ENCODE results near the gene TMEM17.

The TMEM17 gene

DNA sequence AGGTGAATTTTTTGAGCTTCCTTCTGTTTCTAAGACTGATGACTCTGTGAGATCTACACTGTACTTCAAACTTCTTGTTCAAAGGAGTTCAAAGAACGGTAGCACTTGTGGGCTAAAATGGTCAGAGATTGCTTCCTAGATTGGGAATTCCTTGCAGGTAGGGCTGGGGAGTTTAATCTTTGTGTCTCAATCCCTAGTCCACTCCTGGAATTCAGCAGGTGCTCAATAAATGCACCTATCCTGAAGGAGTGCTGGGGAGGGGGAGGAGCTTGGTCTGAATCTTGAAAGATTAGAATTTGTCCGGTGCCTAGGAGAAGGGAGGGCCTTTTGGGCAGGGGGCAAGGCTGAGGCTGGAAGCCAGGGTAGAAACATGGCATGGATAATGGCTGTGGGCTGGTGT, 34.6 kb downstream of the TMEM17 start:
- no peak for DNase-seq

DNA sequence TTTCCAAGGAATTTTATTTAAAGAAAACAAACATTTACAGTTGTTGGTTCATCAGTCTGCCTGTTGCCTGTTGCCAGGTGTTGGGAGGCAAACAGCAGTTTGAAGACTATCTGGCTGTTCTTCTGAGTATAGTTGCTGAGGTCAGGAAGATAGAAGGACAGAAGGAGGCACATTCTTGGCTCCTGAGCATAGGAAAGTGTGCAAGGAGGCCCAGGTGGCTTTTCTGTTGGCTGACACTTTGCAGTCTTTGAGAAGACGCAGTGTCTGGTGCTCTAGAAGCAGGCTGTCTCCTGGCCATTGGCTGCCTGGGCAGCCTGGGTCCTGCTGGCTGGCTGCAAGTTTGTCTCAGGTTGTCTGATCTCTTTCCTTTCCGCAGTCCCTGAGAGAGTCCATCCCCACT, 36.4 kb downstream of the TMEM17 start:
- no peak for DNase-seq

DNA sequence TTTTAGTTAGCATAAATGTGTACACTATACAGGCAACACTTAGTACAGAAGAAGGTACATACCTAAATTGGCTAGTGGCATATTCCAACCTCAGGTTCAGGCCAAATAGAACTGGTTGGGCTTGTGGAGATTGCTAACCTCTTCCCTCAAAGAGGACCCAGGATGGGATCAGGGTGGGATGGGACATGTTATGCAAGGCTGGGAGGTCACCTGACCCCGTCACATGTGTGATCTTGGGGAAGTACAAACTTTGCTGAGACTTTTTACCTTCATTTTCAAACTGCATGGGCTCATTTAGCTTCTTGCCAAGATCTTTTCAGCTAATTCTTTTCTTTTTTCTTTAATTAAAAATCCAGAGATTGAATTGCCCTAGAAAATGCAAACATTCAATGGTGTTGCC, 36.9 kb downstream of the TMEM17 start:
- no peak for DNase-seq

DNA sequence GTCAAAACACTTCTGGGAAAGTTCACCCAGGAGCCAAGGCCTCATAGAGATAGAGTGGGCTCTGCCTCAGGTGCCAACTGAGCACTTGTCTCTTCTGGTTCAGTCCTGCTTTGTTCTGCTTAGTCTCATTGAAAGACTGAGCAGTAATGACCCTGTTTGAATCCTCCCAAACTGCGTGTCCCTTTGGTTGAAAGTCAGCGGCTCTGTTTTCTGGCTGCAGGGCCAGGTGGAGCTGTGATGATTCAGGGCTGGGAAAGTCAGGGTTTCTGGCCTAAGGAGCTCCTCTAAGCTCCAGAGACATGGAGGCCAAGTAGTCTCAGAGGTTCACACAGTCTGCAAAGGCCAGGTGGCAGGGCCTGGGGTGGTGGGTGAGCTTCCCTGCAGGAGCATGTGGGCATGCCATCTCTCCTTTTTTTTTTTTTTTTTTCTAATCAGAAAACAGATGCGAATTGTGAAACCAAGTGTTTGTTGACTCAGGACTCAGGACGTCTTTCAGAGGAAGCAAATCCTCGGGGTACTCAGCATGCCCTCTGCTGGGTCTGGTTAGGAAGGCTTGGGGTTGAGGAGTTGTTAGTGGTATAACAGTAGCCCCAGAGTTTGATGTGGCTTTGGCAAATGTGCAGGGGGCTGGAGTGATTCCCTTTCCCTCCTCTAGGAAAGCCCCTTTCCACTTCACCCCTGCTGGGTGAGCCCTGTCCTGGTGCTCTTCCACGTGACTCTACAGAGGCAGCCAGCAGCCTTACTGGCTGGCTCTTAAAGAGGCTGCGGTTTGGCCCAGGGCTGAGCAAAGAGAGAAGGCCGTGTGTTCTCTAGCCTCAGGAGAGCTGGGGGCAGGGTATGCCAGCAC, 38.3 kb downstream of the TMEM17 start:
- no peak for DNase-seq

DNA sequence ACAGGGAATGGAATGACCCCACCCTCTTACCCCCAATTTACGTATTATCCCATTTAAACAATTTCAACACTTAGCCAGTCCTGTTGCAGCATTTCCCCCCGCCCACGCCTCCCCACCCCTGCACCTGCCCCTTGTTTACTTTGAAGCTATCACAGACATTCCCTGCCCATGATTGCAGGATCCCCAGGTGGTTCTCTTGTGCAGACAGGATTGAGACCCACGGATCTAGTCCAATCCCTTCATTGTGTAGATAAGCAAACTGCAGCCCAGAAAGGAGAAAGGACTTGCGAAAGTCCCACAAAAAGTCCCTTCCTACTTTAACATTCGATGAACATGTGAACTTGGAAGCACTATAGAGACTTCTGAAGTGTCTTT, 38.9 kb downstream of the TMEM17 start:
- no peak for DNase-seq

DNA sequence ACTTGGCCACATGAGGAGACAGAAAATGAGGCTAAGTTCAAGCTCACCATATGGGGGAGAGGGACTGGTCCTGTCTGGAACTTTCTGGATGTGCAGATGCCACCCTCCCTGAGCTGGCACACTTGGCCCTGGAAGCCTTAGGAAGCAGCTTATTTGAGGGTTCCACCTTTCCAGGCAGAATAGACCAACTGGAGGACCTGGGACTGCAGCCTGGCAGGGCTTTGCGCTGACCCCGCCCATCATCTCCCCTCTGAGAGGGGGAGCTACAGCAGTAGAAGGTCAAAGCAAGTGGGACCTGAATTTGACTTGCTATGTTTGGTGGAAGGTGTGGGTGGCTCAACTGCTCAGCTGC, 39.5 kb downstream of the TMEM17 start:
- DNase-seq = no peak

DNA sequence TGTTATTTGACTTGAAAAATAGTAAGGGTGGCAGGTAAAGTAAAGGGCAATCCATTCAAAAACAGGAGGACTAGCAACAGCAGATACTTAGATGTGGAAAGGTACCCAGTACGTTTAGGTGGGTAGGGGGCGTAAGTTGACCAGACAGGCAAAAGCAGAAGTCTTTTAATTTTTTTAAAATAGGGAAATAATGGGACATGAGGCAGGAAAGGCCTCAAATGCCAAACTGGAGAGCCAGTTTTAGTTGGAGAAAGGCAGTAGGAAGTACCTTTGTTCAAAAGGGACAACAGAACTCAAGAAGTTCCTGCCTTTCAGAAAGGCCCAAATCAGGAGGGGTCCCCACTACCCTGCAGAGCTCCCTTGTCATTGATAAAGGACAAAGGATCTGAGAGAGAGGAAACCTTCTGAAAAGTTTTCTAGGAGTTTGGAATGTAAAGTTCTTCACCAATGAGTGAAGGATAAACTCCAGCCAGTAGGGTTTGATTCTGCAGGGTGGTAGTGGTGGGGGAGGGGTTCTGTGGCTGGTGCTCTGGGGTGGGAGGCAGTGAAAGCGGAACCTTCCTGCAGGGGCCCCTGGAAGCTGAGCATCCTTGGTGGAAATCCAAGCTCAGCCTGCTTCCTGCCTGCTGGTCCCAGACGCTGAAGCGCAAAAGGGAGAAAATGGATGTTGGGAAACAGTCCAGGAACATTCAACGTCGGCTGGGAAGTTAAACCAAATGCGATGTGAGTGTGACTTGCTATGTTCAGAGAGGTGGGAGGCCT, 40.1 kb downstream of the TMEM17 start:
- DNase-seq = peak in 1 of 2 experiments; percentile 5

DNA sequence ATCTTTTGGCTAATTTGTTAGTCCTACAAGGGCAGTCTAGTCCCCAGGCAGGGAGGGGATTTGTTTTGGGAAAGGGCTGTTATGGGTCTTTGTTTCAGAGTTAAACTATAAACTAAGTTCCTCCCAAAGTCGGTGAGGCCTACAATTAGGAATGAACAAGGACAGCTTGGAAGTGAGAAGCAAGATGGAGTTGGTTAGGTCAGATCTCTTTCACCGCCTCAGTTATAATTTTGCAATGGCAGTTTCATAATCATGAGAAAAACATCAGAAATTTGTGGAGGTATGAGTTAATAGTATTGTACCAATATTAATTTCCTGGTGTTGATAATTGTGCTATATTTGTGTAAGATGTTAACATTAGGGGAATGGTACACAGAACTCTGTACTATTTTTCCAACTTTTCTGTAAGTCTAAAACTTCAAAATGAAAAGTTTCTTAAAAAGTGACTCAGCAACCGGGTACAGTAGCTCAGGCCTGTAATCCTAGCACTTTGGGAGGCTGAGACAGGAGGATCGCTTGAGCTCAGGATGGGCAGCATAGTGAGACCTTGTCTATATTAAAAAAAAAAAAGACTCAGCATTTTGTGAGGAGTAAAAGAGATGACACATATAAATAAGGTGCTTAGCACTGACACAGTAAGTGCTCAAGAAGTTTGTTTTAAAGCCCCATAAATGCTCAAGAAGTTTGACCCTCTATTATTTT, 40.8 kb downstream of the TMEM17 start:
- no peak for DNase-seq

DNA sequence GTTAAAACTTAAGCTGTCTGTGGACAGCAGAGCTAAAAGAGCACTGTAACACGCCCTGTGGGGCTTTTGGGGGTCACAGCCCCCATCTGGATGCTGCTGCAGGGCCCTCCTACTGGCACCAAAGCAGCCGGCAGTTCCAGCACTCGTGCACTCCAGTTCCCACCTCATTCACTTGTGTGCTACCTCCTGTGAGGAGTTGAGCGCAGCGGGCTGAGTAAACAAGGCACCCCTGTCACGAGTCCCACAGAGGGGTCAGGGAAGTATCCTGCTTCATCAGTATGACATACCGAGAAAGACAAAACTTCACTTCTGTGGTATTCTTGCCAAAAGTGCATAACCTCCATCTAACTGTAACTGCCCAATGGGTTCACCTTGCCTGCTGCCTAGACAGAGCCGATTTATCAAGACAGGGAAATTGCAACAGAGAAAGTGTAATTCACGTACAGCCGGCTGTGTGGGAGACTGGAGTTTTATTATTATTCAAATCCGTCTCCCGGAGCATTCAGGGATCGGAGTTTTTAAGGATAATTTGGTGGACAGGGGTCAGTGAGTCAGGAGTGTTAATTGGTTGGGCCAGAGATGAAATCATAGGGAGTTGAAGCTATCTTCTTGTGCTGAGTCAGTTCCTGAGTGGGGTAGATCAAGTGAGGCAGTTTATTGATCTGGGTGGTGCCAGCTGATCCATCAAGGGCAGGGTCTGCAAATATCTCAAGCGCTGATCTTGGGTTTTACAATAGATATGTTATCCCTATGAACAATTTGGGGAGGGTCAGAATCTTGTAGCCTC, 41.6 kb downstream of the TMEM17 start:
- DNase-seq = no peak

DNA sequence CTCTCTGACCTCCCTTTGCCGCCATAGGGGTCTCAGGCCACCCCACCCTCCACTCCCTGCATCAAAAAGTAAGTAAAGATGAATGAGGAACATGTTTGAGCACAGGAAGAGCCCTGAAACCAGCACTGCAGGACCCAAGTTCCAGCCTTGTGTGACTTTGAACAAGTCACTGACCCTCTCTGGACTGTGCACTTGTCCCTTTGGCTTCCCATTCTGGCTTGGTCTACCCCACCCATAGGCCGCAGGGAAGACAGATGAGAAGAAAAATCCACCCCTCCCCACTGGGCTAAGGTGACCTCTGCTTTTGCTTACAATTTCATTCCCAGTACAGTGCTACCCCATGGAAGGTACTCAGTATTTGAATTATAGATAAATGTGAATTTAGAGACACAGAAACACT, 43.8 kb downstream of the TMEM17 start:
- no peak for DNase-seq

DNA sequence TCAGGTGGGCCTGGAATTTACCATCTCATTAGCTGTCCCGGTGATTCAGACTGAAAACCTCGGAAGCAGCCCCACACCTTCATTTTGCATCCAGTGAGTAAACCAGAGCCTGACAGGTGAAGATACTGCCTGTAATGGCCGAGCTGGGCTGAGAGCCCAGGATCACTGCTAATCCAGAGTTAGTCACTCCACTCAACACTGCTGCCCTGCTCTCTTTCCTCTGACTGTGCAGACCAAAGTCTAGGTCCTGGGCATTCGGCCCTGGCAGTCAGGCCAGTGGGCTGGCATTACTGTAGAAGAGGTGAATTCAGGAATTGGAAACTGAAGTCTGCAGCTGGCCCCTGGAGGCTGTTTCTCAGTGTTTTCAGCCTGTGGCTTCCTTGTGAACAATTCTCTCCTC, 44.3 kb downstream of the TMEM17 start:
- DNase-seq = no peak

DNA sequence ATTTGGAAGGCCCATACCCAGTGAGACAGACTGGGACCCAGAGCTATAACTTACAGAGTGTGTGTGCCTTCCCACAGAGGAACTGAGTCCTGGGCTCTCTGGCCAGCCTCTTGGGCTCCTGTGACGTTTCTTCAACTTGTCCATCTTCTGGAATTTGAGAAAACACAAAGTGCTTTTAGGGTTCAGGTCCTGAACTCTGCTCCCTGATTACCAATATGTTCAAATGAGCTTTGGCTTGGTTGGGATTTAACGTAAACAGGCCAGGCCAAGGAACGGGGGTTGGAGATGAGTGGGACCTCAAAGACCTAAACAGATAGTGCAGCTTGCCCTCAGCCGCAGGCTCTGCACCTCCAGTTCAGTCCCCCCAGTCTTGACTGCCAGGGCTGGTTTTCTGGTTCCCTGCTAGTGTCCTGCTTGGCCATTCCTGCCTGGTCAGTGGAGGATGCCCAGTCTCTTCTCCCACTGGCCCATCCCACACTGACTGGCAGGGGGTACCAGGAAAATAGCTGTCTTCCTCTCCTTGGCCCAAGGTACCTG, 44.9 kb downstream of the TMEM17 start:
- DNase-seq = no peak

DNA sequence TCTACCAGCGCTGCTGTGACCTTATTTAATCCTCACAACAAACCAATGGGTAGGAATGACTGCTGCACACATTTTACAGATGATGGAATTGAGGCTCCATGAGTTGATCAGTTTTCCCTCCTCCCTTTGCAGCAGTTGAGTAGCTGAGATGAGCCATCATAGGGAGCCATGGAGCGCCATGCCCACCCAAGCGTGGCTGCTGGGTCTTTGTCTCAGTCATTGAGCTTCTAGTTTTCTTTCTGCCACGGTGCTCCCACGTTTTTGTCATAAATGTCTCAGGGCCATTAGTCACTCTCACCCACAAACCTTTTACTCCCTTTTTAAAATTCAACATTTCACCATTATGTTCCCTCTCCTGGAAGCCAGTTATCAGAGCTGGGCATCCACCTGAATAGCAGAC, 45.8 kb downstream of the TMEM17 start:
- DNase-seq = no peak

DNA sequence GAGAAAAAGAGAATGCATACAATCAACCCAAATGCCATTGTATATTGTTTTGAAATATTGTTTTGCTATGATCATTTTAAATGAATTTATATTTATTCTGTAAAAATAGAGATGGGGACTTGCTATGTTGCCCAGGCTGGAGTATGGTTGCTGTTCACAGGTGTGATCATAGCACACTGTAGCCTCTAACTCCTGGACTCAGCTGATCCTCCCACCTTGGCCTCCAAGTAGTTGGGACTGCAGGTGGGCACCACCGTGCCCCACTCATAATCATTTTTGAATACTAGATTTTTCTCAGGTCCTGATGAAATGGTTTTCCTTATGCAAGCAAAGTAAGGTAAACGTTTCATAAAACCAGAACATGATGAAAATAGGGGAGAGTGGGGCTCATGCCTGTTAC, 46.3 kb downstream of the TMEM17 start:
- DNase-seq = no peak

DNA sequence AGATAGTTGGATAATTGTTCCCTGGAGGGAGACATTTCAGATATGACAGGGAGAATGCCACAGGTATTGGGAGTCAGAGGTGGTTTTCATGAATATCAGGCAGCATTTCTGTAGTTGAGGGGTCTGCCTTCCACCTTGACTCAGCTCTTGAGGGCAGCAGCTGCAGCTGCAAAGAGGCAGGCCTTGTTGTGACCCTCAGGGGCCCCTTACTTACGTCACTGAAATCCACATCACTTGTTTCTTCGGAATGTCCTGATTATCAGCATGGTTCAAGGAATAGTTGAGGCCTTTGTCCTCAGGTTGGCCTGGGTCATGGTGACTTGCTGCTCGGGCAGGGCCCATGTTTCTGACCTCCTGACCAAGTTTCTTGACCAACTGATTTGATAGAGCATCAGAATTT, 46.9 kb downstream of the TMEM17 start:
- DNase-seq = no peak

DNA sequence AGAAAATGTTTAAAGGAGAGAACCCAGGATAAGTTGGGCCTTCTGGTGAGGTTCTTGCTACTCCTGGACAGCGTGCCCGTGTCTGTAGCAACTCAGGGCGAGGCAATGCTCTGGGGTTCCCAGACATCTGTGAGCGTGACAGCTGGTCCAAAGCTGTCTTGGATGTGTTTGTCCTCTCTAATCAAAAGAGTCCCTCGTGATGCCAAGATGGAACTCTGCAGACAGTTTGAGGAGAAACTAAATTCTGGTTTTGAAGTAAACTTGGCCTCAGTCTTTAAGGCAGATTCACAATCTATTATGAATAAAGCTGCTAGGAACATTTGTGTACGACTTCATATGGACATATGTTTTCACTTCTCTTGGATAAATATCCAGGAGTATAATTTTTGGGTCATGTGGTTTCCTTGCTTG, 47.3 kb downstream of the TMEM17 start:
- no peak for DNase-seq

DNA sequence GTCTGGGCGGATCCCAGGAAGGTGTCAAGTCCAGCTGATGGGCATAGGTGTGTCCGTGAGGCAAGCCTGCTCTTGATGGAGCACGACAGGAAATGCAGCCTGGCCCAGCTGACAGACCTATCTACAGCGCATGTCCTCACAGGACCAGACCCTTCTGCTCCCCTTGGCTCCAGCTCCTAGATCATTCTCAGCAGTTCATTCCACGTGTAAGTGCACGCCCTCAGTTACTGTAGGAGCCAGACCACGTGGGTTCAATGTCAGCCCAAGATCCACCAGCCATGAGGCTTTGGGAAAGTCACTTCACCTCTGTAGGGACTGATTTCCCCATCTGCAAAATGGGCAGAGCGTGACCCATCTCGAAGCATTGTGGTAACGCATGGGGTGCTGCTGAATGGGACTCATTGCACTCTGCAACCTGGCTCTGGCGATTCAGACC, 47.8 kb downstream of the TMEM17 start:
- no peak for DNase-seq

DNA sequence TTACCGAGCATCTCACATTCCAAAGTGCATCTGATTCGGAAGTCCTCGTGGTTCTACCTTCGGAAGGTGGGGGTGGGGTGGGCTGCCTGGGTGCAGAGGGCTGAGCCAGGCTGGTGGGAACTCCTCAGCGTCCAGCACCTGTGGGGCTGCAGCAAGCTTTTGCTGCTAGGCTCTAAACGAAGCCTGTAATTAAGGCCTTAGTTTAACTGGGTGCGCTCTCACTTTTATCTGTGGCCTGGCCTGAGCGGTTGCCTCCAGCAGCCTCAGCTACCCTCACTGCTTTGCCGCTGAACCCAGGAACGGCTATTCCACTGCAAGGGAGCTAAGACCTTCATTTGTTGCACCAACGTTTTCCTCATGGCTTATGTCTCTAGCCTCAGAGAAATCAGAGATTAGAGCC, 48.4 kb downstream of the TMEM17 start:
- no peak for DNase-seq

DNA sequence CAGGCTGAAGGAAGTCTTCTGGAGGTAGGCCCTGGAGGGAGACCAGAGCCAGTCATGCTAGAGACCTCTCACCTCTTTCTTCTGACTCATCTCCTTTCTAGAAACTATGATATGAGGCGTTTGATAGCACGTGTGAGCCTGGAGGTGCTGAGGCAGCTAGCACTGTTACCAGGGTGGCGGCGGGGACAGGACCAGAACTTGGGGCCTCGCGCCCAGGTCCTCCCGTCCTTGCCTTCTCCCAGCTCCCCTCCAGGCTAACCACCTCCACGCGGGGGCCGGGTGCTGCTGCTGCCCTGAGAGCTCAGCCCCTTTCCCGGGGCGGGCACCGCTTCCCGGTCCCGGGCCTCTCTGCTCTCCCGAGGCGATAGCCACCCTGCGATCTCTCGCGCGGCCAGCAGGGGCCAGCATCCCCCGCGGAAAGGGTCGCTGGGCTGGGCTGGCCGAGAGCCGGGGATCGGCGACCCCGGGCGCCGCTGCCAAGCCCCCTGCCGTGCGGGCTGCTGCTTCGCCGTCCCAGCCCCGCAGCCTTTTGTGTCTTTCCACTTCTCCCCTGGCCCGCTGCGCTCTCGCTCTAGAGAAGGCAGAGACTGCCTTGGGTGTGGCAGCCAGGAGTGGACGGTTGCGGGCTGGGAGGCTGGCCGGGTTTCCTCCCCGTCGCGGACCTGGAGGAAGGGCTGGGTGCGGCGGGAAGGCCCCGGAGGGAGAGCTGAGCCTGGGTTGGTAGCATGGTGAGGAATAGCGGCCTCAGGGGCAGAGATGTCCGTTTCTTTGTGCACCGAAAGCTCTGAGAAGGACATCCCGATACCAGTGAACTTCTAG, 49.1 kb downstream of the TMEM17 start:
- DNase-seq = peak; percentile 59 to 60

DNA sequence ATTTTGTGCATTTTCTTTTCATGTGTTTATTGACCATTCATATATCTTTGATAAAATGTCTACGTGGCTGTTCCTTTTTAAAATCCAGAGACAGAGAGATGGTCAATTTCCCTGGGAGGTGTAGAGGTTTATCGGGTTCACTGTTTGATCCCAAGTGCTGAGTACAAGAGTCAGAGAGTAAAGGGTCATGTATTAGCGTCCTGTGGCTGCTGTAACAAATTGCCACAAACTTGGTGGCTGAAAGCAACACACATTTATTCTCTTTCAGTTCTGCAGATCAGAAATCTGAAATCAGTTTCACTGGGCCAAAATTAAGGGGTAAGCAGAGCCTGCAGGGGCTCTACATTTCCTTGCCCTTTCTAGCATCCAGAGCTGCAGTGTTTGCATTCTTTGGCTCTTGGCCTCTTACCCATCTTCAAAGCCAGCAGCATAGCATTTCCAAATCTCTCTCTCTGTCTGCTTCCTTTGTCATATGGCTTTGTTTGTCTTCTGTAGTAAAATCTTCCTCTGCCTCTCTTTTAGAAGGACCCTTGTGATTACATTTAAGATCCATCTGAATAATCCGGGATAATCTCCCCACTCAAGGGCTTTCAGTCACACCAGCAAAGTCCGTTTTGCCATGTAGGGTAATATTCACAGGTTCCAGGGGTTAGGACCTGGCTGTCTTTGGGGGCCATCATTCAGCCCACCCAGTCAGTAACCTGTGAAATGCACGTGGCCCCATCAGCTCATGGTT, 49.9 kb downstream of the TMEM17 start:
- DNase-seq = no peak

DNA sequence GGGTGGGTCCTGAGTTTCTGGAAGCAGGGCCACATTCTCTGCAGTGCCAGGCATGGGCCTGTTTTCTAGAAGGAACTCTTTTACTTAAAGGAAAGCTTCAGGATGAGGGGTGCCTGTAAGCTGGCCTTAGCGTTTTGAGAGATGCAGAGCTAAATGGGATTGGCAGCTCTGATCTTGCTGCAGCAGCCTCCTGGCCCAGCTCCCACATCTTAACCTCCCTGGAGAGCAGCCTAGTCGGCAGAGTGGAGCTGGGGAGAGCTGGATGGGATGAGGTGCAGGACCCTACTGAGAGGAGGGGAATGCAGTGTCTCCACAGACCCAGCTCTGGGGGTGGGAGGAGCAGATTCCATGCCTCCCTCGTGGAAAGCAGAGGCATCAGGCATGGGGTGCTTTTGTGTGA, 52.0 kb downstream of the TMEM17 start:
- no peak for DNase-seq

All from NCI-H2081 (cell line).